Measurements from ENCODE around the gene XRCC4.

The XRCC4 gene

DNA sequence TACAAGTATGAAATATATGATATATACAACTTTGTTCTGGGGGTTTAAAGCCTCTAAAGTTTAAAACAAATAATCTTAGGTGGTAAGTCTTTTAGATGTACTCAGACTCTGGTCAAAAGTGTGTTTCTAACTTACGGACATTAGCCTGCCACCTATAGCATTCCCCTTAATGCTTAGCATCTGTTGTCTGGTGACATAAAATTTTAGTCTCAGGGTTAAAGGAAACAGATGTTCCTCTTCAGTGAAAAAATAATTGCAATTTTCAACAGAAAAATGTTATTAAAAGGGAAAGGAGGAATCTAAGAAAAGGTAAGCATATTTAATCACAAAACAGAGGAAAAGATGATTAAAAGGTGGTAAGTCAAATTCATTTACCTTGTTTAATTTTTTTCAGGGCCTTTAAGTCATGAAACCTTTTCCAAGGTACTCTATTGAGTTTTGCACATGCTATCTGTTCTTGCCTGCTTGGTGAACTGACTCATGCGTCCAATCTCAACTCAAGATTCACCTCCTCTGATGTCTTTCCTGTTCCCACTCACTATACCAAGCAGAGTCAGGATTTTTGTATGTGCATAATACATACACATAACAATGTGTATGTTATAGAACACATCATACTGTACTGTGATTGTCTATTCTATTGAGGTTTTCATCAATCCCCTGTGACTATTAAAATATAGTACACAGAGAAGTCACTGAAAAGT is 8.1 kb upstream of the XRCC4 start:
- in situ Hi-C loops (cut with HindIII; ENCODE audit: low sequenced_read_pairs): no loop called here
- no peak for TF ChIP-seq CTCF (IDR thresholded peaks at IDR 0.05; ENCODE audit: low read depth, low read length)
- no peak for DNase-seq (ENCODE audit: low read depth, low spot score)
- no peak overlapping the region for H3K4me3 ChIP-seq (ENCODE audit: low read depth, low read length)

DNA sequence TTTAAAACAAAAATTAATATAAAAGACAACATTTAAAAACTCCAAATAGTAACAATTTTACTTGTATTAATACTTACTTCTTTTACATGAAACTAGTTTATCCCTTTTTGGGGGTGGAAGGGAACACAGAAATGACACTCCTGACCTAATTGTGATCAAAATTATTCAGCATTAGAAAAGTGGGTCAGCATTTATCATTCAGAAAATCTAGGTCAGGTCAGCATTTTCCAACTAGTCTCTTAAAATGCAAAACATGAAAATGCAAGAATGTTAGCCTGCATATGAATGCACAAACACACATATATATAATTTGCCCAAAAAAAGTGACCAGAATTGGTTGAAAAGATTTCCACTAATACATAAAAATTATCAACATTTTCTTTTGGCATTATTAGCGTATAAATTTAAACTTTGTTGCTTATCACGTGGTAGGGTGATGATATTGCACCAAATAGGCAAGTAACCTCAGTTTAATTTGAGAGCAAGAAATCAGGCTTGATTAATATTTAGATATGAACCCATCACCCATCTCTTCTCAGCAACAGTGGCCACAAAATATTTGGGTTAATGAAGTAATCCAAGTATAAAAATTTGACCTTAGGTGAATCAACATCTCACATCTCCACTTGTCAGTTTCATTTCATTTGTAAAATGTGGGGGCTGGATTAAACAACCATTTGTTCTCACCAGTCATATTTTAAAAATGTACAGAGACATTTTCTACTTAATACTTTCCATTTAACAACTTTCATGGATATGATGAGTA is 5.9 kb upstream of the XRCC4 start:
- in situ Hi-C loops (cut with HindIII; ENCODE audit: low sequenced_read_pairs): no loop called here
- H3K4me3 ChIP-seq (ENCODE audit: low read depth, low read length): no peak overlapping the region
- no peak for DNase-seq (ENCODE audit: low read depth, low spot score)
- TF ChIP-seq CTCF (IDR thresholded peaks at IDR 0.05; ENCODE audit: low read depth, low read length): no peak

- in situ Hi-C loops (cut with HindIII; ENCODE audit: low sequenced_read_pairs): no loop called here
- H3K4me3 ChIP-seq (ENCODE audit: low read depth, low read length): no peak overlapping the region
- TF ChIP-seq CTCF (IDR thresholded peaks at IDR 0.05; ENCODE audit: low read depth, low read length): no peak
- DNase-seq (ENCODE audit: low read depth, low spot score): no peak
Measured at GRCh38 chr5:83072966-83073365, 4.4 kb upstream of the XRCC4 start.

DNA sequence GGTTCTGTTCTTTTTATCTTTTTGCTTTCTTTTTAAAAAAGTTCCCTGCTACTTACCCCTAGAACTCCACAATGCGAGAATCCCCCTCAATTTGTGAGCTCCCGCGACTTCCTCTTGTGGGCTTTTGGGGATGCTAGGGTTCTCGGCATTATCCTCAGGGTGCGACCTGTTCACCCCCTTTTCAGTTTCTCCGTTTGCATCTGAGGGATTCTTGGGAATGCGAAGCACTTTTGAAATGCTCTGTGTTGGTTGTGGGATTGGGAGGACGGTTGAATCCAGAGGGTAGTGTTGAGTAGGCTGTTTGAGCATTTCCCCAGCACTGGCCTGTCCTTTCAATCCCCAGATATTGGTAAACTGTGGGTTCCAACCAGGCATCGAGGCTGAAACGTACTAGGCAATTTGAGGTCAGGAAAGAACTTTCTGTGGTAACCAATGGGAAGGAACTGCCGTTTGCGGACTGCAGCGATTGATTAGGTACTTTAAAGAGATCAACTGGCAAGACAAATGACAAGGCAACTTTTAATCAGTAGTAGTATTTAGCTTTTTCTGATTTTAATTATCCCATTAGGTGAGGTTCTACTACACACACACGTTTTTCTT is 415 bp downstream of the XRCC4 start:
- in situ Hi-C loops (cut with HindIII; ENCODE audit: low sequenced_read_pairs): no loop called here
- H3K4me3 ChIP-seq (ENCODE audit: low read depth, low read length): peak overlapping the region; percentile 98
- TF ChIP-seq CTCF (IDR thresholded peaks at IDR 0.05; ENCODE audit: low read depth, low read length): no peak
- DNase-seq (ENCODE audit: low read depth, low spot score): no peak

GRCh38 chr5:83082750-83083149 is 5.4 kb downstream of the XRCC4 start:
- in situ Hi-C loops (cut with HindIII; ENCODE audit: low sequenced_read_pairs): no loop called here
- H3K4me3 ChIP-seq (ENCODE audit: low read depth, low read length): no peak overlapping the region
- no peak for TF ChIP-seq CTCF (IDR thresholded peaks at IDR 0.05; ENCODE audit: low read depth, low read length)
- DNase-seq (ENCODE audit: low read depth, low spot score): no peak

- in situ Hi-C loops (cut with HindIII; ENCODE audit: low sequenced_read_pairs): no loop called here
- TF ChIP-seq CTCF (IDR thresholded peaks at IDR 0.05; ENCODE audit: low read depth, low read length): no peak
- H3K4me3 ChIP-seq (ENCODE audit: low read depth, low read length): no peak overlapping the region
- no peak for DNase-seq (ENCODE audit: low read depth, low spot score)
Measured at GRCh38 chr5:83084336-83084735, 7.0 kb downstream of the XRCC4 start.

All from astrocyte of the spinal cord (primary cell).